HG02763 (cell line): ENCODE measurements around the gene ERCC1.
"Not testable (repeated sequence)": the region's sequence is repeated elsewhere in the genome, so short reads cannot be mapped to it uniquely, and the experiment has no call there.

Source experiments
- ATAC-seq: cut with Tn5 transposase; IDR thresholded peaks from one replicate; pipeline ENCODE4 v1.9.1; 2021; ENCODE audit warnings: mild to moderate bottlenecking, moderate library complexity; ENCODE audit not compliant: unreplicated experiment

Gene ERCC1

GRCh38 chr19:45431008-45431407 lies 7.3 kb upstream of the ERCC1 start:
- not testable (repeated sequence) for ATAC-seq

- not testable (repeated sequence) for ATAC-seq
These were observed 6.2 kb upstream of the ERCC1 start for GRCh38 chr19:45429896-45430295.

GRCh38 chr19:45428384-45429231 lies 4.9 kb upstream of the ERCC1 start:
- no peak for ATAC-seq

GRCh38 chr19:45424191-45425058 lies 708 bp upstream of the ERCC1 start:
- peak; percentile 5 for ATAC-seq

GRCh38 chr19:45423033-45423588 lies 606 bp downstream of the ERCC1 start:
- no peak for ATAC-seq

- ATAC-seq, result no peak
These were observed 1.7 kb downstream of the ERCC1 start for GRCh38 chr19:45421947-45422498.

- no peak for ATAC-seq
These were observed 2.8 kb downstream of the ERCC1 start for GRCh38 chr19:45420871-45421270.

- no peak for ATAC-seq
These were observed 3.4 kb downstream of the ERCC1 start for GRCh38 chr19:45420356-45420755.

- ATAC-seq, result no peak
These were observed 3.8 kb downstream of the ERCC1 start for GRCh38 chr19:45419895-45420294.

GRCh38 chr19:45419396-45419795 lies 4.3 kb downstream of the ERCC1 start:
- no peak for ATAC-seq

GRCh38 chr19:45418802-45419201 lies 4.9 kb downstream of the ERCC1 start:
- ATAC-seq, result no peak

- ATAC-seq, result no peak
These were observed 6.6 kb downstream of the ERCC1 start for GRCh38 chr19:45417151-45417550.

GRCh38 chr19:45414468-45414867 lies 9.2 kb downstream of the ERCC1 start:
- ATAC-seq, result no peak

- ATAC-seq, result no peak
These were observed 10.2 kb downstream of the ERCC1 start for GRCh38 chr19:45413497-45413896.

- not testable (repeated sequence) for ATAC-seq
These were observed 13.4 kb downstream of the ERCC1 start for GRCh38 chr19:45410330-45410729.

- no peak for ATAC-seq
These were observed 14.2 kb downstream of the ERCC1 start for GRCh38 chr19:45409557-45409920.

GRCh38 chr19:45408830-45409556 lies 14.7 kb downstream of the ERCC1 start:
- no peak for ATAC-seq

GRCh38 chr19:45408121-45408520 lies 15.6 kb downstream of the ERCC1 start:
- no peak for ATAC-seq

GRCh38 chr19:45407585-45407984 lies 16.1 kb downstream of the ERCC1 start:
- not testable (repeated sequence) for ATAC-seq

GRCh38 chr19:45407091-45407375 lies 16.7 kb downstream of the ERCC1 start:
- ATAC-seq, result no peak
